NCI-H1048 (cell line): Measurements from ENCODE around the gene KCNE1.

Experiments
- DNase-seq: peaks from one replicate; lab custom pipeline; 2025; lab: John Stamatoyannopoulos, UW

Gene KCNE1

DNA sequence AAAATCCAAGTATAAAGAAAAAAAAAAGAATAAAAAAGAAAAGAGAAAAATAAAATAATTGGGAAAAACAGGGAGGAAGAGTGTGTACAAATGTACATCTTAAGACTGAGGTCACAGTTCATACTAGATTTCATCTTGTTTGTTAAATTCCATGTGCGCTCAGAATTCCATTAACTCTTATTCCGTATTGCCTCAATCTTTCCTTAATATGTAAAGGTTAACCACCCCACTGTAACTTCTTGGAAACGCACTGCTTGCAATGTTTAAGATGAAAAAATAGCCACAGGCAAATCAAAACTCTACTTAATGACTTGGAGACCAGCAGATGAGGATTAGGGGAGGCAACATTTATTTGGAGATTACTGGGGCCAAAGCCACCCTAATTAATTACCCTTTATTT lies 23.9 kb upstream of the KCNE1 start:
- DNase-seq, result no peak

DNA sequence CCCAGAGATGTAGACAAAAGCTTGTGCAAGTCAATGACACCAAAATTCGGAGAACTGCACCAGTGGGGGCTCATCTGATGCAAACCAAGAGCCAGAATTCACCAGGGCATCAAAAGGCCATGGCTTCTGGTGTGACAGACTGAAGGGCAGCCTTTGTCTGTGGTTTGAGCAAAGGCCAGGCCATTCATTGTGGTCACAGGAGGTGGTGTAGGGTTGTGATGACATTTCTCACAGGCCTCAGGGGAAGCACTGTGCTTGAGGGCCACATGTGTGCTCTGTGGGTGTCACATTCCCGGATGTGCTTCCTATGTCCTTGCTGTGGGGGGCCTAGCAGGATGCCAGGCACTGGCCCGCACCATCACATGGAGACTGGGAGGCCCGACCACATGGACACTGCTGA lies 22.5 kb upstream of the KCNE1 start:
- DNase-seq, result no peak

DNA sequence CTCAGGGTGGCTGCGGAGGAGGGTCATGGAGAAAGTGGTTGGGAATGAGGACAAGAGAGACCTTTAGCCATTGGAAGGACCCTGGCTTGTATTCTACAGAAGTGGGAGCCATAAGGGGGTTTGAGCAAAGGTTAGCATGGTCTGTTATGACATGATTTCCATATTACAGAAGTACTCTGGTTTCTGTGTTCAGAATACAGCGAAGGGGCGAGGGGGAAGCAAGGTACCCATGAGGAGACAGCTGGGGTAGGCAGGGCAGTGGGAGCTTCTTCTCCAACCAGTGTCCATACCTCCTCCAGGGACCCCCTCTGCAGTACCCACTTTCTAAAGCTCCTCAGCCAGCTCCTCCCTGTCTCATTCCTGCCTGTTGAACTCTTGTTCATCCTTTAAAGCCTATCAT lies 21.9 kb upstream of the KCNE1 start:
- no peak for DNase-seq

DNA sequence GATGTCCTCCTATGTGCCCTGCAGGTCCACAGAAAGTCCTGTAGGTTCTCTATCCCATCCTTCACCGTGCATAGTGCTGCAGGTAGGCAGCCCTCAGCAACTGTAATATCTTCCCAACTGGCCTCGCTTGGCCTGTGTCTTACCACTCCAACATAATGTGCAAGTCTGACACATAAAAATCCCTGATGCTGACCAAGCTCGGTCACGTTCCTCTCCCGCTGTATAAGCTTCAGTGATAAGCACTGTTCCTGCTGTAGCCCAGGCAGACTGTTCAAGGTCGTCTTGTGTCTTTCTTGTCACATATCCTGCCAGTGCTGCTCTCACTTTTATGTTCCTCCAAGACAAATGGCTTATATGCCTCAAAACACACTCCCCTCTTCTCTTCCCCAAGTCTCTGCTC lies 19.4 kb upstream of the KCNE1 start:
- DNase-seq, result no peak

DNA sequence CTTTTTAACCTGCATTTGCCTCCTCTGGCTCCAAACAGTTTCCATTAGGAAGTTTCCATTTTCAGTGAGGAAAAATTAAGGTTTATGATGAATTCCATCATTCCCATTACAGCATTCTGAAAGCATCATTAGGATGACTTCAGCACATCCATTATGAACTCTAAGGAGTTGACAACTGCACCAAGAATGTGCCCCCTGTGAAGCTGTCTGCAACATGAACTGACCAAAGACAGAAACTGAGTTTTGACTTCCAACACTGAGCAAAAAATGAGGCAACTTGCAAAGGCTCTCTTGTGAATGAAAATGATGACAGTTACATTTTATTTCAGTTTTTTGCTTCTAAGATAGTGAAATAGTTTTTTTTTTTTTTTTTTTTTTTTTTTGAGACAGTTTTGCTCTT lies 18.3 kb upstream of the KCNE1 start:
- no peak for DNase-seq

DNA sequence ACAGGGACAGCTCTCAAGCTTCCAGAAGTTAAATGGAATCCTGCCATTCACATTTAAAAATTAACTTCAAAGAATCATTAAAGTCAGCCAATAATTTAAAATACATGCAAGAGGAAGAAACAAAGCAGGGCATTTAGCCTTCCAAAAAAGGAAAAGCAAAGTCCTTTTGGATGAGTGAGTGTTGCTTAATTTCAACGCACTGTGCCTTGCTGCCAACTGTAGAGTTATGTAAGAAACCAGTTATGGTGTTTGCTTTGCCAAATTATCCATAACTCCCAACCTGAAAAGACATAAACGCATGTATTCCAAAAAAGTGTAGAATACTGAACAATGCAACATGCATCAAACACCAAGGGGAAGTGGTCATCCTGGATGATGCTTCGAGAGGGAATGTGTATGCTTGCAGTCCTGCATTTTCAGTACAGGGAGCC lies 16.1 kb upstream of the KCNE1 start:
- no peak for DNase-seq

DNA sequence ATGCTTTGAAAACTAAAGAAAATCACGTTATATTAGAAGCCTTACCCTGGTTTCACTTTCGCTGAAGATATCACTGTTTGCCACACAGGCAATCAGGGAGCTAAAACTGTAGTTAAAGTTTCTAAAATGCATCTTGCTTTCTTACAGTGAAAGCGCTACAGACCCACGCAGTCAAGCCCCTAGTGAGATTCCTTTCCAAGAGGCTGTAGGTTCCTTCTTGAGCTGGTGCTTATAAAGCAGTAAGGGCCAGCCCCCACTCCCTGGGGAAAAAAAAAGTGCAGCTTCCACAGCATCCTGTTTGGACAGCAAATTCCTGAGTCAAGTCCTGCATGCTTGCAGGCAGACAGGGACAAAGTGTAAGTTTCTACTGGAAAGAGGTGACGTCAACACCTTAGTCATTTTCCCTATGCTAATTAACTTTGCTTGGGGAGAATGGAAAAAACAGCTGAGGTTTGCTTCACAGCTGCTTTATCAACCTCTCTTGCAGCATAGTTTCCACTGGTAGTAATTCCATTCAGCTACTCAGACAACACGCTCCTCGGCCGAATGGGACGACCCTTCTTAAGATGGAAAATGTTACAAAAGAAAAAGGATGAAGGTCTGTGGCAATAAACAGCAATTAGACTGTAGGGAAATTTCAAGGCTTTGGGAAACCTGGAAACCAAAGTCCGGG lies 14.7 kb upstream of the KCNE1 start:
- peak; percentile 53 for DNase-seq

DNA sequence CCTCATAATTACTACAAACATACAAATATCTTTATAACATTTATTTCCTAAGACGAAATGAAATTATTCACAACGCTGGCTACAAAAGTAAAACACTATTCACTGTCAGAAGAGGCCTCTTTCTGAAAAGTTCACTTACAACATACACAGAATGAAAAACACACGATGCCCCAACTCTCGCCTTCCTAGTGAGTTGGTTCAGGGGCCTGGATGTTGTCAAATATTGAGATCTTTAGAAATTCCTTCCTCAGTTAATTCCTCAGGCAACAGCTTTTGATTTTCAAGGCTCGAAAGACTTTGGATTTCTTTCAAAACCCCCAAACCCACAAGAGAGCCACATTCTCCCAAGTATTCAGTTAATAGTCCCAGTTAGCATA lies 14.2 kb upstream of the KCNE1 start:
- no peak for DNase-seq

DNA sequence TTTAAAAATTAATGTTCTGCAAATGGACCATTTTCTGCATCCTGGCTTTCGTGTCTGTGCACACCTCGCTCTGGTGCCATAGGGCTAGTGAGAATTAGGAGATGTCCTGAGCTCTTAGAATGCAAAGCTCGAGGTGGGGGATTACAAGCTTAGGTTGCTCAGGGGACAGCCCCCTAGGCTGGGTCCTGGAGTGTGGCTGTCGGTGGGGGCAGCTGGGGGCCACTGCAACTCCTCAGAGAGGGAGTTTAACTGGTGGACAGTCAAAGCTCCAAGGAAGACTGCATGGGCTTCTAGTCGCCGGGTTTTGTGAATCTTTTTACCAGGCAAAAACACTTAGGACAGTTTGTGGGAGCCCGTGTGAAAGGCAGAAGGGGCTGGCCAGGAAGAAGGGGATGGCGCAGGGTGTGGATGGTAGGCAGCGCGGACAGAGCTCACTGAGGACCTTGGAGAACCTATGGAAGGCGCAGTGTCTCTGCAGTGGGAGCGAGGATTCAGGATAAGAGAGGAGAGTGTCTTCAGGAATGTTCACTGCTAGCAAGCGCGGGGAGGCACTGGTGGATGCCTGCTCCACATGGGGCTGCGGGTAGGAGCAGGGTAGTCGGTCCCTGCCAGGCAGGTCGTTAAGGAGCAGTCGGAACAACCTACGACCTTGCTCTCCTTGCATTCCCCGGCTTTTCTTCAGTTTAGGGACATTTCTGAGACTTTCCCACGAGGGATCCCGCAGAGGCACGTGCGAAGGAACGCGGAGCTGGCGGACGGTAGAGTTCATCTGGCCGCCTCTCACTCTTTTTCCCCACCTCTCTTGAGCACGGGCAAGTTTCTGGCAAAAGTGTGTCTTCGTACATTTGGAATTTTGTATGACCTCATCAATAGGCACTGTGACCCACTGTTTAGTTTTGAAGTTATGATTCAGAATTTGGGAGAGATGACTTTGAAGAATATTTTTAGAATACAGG lies 12.9 kb upstream of the KCNE1 start:
- no peak for DNase-seq

DNA sequence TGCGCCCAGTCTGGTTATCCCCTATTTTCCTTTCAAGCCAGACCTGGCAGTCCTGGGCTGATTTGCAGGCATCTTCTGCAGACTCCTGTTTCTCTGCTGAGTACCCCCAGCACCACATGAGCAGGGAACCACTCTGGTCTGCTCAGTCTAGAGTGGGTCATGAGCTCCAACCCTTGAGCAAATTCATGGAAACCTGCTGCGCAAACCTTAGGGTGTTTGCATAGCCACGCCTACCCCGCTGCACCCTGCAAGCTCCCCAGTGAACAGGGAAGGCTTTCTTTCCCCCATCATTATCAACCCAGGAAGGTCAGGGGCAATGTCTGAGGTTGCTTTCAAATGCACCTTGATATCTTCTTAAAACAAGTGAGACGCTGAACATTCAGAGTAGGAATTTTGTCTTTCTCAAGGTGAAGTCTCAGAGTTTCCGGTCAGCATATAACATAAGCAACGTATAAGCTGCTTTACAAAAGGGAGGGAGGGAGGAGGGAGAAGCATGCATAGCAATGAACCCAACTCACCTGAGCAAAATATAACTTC lies 11.1 kb upstream of the KCNE1 start:
- no peak for DNase-seq

DNA sequence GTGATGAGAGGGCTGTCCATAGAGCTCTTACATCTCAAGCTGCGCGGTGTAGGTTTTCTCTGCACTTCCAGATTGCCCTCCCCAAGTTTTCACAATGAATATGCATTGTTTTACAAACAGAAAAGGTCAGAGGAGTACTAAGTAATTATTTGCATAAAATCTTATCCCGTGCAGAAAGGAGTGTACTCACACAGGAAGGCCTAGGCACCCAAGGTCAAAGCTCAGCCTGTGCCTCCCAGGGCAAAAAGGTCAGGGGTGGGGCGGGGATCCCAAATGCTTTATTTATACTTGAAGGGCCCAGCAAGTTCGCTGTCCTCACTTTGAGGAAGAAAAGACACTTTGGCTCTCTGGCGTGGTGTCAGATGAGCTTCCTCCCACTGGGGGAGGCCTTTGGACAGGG lies 10.3 kb upstream of the KCNE1 start:
- no peak for DNase-seq

DNA sequence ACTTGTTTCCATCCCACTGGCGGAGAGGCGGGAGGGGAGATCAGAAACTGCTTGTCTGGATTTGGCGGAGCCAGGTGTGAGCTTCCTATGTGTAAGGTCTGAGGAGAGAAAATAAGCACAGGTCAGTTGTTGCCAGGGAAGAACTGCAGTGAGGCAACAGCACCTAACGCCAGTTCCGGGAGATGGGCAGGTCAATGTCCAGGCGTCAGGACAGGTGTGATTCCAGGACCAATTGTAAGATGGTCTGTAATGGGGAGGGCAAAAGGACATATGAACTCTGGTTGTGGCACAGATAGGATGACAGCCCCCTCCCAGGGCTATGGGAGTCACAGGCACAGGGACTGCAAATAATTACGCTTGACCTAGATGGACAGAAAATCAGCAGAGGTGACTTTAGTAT lies 9.6 kb upstream of the KCNE1 start:
- no peak for DNase-seq

DNA sequence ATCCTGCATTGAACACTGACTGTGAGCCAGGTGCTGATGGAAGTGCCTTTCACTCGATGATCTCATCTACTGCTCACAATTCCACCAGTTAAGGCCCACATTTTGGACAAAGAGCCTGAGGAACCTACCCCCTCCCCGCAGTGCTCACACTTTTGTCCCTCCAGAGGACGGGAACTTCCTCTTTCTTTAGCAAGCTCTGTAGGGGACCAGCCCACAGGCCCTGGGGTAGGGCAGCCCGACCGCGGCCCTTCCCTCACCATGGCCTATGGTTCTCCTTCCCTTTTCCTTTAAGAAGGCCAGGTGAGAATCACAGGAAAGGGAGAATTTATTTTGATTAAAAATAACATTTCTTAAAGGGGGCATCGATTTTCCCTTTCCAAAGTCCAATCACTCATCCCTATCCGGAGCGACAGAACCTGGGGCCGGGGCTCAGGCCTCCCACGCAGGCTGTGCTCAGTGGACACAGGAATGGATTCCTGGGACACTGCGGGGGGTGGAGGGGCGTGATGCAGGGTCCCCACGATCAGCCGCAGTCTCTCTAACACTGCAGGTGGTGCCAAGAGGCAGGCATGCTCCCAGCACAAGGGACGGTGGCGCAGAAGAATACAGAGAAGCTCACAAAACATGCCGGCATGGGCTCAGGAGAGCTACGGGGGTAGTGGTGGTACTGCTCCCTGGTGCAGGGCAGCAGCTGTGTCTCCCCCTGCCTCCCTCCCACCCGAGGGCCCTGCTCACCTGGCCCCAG lies 8.9 kb upstream of the KCNE1 start:
- no peak for DNase-seq

DNA sequence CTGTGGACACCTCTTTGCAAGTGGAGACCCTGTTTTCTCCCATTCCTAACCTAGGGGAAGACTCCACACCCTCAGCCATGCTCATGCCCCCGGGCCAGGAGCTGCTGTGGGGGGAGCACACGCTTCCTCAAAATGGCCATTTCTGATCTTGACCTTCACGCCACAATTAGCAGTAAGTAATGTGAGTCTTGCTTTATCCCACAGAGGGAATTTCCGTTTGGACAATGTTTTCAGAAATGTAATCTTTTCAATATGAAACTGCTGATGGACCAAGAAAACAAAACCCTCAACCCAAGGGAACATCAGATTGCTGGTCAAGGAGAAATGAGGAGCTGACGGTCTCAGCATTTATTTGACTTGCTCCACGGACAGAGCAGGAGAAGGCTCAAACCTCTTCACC lies 8.3 kb upstream of the KCNE1 start:
- no peak for DNase-seq

DNA sequence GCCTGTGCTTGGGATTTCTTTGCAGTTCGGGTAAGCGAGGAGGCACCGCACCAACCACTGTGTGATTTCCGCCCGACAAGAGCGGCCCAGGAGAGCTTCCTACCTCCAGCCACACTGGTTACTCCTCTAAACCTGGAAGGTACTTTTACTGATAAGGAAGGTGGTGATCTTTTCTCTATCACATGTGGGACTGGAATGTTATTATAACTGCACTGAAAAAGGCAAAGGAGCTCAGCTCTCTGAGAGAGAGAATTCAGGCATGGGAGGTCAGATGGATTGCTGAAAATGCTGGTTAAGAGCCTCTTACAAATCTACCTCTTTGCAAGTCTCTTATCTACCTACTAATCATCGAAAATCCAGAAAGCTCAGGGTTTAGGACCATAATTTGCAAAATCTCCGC lies 7.7 kb upstream of the KCNE1 start:
- DNase-seq, result no peak

DNA sequence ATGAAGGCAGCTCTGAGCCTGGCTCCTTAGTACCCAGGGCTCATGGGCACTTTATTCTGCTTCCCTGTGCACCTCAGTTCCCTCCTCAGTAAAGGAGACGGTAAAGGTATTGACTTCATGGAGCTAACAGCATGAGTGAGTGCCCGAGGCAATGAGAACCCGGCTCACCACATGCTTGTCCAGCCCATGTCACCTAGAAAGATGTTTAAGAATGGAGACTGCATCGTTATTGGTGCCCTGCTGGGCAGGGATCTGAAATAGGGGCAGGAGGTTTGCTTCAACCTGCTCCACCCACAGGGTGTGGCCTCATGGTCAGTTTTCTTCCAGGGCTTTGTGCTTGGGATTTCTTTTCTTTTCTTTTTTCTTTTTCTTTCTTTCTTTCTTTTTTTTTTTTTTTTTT lies 7.0 kb upstream of the KCNE1 start:
- DNase-seq, result no peak

DNA sequence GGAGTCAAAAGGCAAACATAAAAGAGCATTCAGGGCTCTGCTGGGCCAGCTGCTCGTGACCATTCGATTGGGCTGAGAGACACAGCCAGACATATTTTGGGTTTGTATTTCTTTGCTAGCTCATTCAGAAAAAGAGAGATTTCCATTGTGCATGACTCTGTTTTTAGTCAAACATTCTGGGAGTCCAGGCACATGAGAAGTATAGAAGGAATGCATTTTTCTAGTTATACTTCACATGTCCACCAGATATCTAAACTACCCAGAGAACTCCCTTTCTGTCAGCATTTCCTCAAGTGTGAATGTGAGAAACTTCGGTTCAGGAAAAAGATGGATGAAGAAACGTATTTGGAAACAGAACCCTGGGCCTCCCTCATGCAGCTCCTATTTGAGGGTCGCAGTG lies 6.3 kb upstream of the KCNE1 start:
- DNase-seq, result no peak

DNA sequence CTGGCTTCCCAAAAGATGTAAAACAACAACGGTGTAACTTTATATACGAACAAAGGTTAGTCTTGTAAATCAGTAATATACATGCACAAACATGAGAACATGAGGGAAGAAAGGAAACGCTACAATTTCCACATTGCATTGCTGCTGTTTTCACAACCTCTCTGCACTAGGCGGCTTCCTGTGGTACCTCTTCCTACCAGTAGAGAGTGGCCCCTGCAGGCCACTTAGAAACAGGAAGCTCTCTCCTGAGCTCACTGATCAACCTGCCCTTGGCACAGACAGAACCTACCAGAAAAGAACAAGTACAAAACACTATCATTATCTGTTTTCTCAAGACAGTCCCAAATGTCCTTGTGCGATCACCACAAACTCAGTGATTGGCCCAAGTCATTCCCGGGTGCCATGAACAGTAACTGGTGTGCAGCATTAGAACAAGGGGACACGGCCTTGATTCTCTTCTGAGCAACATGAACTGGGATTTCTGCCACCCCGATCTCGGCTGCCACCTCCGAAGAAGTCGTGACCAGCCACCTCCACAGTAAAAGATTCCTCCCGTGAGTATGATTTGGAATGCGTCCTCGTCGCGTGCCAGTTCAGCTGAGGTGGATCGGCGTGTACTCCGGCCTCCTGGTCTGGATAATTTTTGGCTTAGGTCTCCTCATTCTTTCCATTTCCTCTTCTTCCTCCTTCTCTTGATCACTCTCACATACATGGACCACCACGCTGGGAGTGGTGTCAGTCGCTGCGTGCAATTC lies 5.7 kb upstream of the KCNE1 start:
- DNase-seq, result no peak

DNA sequence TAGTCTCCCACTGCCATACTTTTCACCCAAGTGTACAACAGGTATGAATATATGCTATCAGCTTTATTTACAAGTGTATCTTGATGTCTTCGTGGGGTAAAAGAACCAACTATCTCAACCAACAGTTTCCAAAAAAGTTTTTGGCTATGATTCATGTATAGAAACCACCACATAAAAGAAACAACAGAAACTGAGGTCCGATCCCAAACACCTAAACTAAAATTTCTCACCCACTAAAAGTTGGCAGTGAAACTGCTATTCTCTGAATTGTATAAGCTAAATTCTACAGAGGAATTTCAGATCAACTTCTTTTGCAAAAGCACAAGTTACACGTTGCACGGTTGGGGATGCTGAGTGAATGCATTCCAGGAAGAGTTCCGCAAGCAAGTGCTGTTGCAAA lies 5.0 kb upstream of the KCNE1 start:
- DNase-seq, result no peak

DNA sequence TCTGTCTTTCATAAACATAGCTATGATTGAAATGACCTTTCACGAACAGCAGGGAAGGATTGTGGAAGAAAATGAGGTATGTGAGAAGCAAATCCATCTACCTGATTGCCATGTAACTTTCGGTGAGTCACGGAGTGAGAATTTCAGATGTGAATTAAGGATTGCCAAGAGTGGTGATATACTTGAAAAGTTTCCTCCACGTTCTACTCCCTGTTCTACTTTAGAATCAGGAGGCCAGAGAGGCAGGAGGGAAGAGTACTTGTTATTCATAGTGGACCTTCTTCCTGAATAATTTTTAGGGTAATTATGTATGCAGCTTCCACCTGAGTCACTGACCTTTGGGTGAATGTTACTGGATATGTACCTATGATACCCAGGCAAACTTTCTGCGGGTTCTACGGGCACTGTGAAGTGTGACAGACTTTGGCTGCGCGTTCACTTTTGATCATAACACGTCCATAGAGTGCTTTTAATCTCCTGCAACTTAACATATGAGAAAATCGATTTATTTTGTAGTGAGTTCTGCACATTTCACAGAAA lies 2.6 kb upstream of the KCNE1 start:
- DNase-seq, result no peak

DNA sequence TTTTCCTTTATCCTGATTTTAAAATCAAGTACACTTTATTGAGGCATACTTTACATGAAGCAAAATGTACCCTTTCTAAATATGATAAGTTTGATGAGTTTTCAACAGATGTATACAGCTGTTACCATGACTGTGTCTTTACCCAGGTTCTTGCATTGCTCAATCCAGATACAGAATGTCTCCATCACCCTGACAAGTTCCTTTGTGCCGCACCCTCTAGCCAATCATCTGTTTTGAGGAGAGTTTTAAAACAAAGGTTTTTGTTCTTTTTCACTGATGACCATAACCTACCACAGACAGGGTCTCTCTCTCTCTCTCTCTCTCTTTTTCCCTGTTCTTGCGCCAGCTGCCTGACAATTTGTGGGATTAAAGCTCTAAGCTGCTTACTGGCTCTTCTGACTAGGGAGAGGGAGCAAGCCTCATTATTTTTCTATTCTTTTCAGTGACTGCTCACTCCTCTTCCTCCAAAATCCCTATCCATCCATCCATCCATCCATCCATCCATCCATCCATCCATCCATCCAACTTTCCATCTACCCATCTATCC lies 1.2 kb upstream of the KCNE1 start:
- no peak for DNase-seq
